NCI-H1930 (cell line): Measurements from ENCODE around the gene HAUS8.
"Not testable (repeated sequence)": the region's sequence is repeated elsewhere in the genome, so short reads cannot be mapped to it uniquely, and the experiment has no call there.

ENCODE experiments used
- DNase-seq, 2 experiments: peaks; one replicate each; lab custom pipeline; 2025; lab: John Stamatoyannopoulos, UW

Gene HAUS8

GRCh38 chr19:17075035-17075863 lies at the start of gene HAUS8, which contains the start of gene MYO9B:
Gene HAUS8 (minus strand): TSS chr19:17075452. CDS start chr19:17075422, 30 bp downstream.
Gene MYO9B (plus strand): TSS chr19:17075777. CDS start chr19:17101718, 25,941 bp downstream.
- DNase-seq: peak; percentile 89 to 95

GRCh38 chr19:17124025-17124424 lies 48.8 kb upstream of the HAUS8 start:
- no peak for DNase-seq

GRCh38 chr19:17123041-17123440 lies 47.8 kb upstream of the HAUS8 start:
- no peak for DNase-seq

GRCh38 chr19:17121736-17122293 lies 46.6 kb upstream of the HAUS8 start:
- DNase-seq: no peak

- no peak for DNase-seq
Measured at GRCh38 chr19:17118957-17119356, 43.7 kb upstream of the HAUS8 start.

- DNase-seq: no peak
Measured at GRCh38 chr19:17116996-17117702, 41.9 kb upstream of the HAUS8 start.

- no peak for DNase-seq
Measured at GRCh38 chr19:17114414-17114831, 39.2 kb upstream of the HAUS8 start.

GRCh38 chr19:17113127-17113785 lies 38.0 kb upstream of the HAUS8 start:
- no peak for DNase-seq

GRCh38 chr19:17112700-17113099 lies 37.4 kb upstream of the HAUS8 start:
- DNase-seq: no peak

GRCh38 chr19:17112271-17112670 lies 37.0 kb upstream of the HAUS8 start:
- no peak for DNase-seq

GRCh38 chr19:17111766-17112165 lies 36.5 kb upstream of the HAUS8 start:
- no peak for DNase-seq

GRCh38 chr19:17110599-17110966 lies 35.3 kb upstream of the HAUS8 start:
- no peak for DNase-seq

- no peak for DNase-seq
Measured at GRCh38 chr19:17109962-17110598, 34.8 kb upstream of the HAUS8 start.

GRCh38 chr19:17109300-17109699 lies 34.0 kb upstream of the HAUS8 start:
- DNase-seq: no peak

GRCh38 chr19:17108453-17108784 lies 33.2 kb upstream of the HAUS8 start:
- DNase-seq: no peak

GRCh38 chr19:17107546-17108452 lies 32.5 kb upstream of the HAUS8 start:
- DNase-seq: no peak

- DNase-seq: not testable (repeated sequence)
Measured at GRCh38 chr19:17106964-17107363, 31.7 kb upstream of the HAUS8 start.

GRCh38 chr19:17105556-17105955 lies 30.3 kb upstream of the HAUS8 start:
- no peak for DNase-seq

- no peak for DNase-seq
Measured at GRCh38 chr19:17104679-17105078, 29.4 kb upstream of the HAUS8 start.

- DNase-seq: no peak
Measured at GRCh38 chr19:17103177-17103576, 27.9 kb upstream of the HAUS8 start.
